ENCODE measurements around the gene GNAI3. TPM values are rescaled to one million over a fixed set of nuclear protein-coding genes. Genes with fewer than 3 reads are reported as not detected.

The GNAI3 gene
- total RNA-seq, 1 donor from 2014 or later = 6.6 TPM

DNA sequence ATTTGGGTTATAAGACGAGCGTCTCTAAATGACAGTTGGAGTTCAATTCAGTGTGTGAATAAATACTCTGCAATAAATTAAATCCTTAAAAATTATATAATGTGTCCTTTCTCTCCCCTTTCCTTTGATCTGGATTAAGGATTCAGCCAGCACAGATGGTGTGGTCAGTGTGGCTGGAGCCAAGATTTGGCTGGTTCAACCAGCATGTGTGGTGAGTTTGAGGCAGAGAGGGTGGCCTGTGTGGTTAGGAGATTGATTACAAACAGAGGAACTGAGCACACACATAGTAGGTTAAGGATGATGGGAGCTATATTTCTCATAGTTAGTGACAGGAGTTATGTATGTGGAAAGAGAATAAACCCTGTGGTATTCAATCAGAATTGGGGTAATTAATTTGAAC is 24.7 kb upstream of the GNAI3 start:
- peak; percentile 87 for DNase-seq (ENCODE audit: low read depth)

- no peak for DNase-seq (ENCODE audit: low read depth)
Observed at GRCh38 chr1:109527098-109527811, 21.2 kb upstream of the GNAI3 start.

DNA sequence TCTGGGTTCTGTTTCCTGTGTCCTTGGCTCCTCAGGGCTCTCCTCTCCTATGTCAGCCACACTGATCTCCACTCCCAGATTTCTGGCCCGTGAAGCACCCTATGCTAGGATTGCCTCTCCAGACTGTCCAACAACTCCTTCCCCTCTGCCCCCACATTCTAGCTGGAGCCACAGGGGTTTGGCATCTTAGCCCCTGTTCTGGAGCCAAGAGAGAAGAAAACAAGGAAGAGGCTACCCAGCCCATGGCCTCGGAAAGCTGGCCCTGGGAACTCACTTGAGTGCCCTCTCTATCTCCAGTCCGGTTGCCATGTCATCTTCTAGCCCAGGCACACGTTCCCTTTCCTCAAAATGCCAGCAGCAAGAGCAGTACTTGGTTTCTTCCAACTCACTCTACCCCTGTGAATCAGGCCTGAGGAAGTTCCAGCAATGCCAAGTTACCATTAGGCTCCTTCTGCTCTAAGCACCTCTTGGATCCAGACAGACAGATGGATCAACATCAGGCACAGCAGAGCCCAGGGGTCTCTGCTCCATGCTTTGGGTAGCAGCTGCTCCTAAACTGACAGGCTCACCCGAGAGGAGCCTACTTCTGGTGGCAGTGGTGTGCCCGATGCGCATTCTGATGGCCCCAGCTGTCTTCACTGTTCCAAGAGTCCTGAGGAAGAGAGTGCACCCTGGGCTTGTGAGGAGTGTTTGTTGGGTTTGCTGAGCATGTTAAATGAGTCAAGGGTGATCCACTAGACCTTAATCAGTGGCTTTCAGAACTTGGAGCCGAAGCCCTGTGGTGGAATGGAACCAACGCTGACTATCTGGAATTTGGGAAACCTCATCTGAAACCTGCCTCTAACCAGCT is 20.3 kb upstream of the GNAI3 start:
- peak; percentile 77 for DNase-seq (ENCODE audit: low read depth)

GRCh38 chr1:109528712-109529111 is 19.7 kb upstream of the GNAI3 start:
- no peak for DNase-seq (ENCODE audit: low read depth)

GRCh38 chr1:109529881-109530456 is 18.4 kb upstream of the GNAI3 start:
- DNase-seq (ENCODE audit: low read depth) = peak; percentile 86

DNA sequence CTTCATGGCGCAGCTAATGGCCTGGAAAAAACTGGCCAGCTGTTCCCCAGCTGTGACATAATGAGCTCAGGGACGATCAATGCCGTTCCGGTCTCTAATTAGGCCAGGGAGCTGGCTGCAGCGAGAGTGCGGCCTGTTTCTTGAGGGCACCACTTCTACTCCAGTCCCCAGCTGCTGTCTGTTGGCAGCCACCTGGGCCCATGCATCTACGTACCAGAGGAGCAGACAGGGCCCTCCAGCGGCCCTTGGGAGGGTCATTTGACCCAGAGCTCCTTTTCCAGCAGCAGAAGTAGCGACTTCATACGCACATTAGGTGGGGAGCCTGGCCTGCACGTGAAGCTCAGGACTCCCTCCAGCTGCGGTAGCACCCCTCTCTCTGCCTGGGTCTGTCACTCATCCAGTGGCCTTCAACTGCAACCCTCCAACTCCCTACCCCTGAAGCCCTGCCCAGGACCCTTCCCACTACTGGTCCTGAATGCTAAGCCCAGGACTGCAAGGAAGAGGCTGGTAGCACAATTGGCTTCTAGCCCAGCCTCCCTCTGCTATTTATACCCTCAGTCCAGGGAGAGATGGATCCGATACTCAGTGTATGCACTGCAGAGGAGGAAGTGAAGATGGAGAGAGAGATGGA is 17.8 kb upstream of the GNAI3 start:
- DNase-seq (ENCODE audit: low read depth) = peak; percentile 50

GRCh38 chr1:109531380-109531779 is 17.0 kb upstream of the GNAI3 start:
- DNase-seq (ENCODE audit: low read depth) = no peak

DNA sequence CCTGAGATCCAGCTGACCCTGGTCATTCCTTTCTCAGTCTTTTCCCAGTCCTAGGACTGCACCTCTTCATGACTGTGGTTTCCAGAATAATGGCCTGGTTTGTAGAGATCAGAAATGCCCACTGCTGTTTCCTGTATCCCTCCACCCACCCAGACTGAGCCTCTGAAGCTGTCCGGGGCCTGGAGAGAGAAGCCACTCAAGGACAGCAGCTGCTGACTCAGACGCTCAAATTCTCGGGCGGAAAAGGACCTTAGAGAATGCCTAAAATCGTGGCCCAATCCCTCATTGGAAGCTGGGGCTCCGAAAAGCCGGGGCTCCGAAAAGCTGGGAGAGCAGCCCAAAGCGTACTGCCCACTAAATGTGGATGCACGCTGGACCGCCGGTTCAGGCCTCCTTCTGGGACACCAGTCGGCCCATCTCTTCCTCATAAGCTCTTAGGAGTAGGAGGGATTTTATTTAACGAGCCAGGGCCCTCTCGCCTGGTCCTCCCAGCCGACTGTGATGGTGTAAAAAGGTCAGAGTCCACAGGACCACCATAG is 16.5 kb upstream of the GNAI3 start:
- DNase-seq (ENCODE audit: low read depth) = no peak

- peak; percentile 85 for DNase-seq (ENCODE audit: low read depth)
Observed at GRCh38 chr1:109532365-109533136, 15.9 kb upstream of the GNAI3 start.

DNA sequence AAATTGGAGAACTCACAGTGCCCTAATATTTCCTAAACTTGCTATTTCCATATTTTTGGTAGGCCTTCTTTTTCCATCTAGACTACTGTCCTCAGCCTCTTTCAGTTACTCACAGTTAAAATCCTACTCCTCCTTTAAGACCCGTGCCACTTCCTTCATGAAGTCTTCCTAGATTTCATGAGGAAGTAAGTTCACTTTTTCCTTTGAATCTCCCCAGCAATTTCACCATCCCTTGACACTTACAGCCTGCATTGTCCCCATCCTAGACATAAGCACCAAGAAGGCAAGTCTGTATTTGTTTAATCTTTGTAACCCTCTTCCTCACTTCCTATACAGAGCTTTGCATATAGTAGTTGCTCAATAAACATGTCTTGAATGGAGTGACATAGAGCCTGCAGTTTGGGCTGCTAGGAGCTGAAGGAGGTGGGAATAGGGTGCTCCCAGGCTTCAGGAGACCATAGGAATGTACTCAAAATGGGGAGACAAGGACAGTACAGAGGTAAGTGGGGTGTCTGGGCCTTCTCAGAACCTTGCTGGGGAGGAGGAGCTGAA is 14.0 kb upstream of the GNAI3 start:
- DNase-seq (ENCODE audit: low read depth) = no peak

GRCh38 chr1:109535481-109535880 is 12.9 kb upstream of the GNAI3 start:
- peak; percentile 65 for DNase-seq (ENCODE audit: low read depth)

- peak; percentile 96 for DNase-seq (ENCODE audit: low read depth)
Observed at GRCh38 chr1:109535971-109536491, 12.4 kb upstream of the GNAI3 start.

DNA sequence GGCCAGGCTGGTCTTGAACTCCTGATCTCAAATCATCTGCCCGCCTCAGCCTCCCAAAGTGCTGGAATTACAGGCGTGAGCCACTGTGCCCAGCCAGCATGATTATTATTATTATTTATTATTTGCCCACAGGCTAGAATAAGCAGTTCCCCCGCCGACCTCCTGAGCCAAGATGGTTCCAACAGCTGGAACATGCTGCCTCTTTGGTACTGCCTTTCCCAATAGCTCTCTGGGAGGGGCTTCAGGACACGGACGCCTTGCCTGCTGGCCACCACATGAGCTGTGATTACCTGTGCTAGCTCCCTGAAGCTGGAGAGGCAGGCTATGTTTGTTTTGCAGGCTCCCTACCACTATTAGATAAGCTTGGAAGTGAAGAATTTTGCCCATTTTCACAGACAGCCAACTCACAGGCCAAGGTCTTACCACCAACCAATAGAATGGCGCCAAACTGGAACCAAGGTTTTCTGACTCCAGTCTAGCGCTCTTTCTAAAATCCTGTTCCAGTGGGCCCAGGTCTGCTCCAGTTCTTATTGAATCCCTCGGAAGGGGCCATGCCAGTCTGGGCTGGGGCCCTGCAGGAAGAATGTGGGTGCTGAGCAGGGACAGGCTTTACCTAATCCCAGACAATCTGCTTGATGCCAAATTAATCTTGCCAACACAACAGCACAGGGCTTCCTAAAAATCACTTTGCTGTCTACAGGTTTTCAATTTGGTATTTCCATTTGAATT is 10.8 kb upstream of the GNAI3 start:
- no peak for DNase-seq (ENCODE audit: low read depth)

GRCh38 chr1:109538827-109539555 is 9.4 kb upstream of the GNAI3 start:
- no peak for DNase-seq (ENCODE audit: low read depth)

DNA sequence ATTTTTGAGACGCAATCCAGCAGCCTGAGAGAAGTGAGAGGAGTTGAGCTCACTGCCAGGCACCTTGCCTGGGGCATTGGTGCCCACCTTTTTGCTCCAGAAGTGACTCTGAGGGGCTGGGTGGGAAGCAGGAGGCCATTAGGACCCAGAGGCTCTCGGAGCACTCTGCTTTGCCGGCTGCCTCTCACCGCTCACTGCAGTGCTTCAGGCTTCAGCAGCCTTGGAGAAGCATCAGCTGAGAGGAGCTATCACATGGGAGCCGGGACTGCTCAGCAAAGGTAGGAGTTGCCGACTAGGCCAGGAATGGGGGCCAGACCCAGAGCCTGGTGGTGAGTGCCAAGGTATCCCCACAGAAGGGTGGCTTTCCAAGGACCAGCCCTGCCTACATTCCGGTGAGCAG is 8.7 kb upstream of the GNAI3 start, which contains the start of gene GPR61:
GPR61 (plus strand) TSS at position 197 of the 400 bp plus-strand sequence. CDS start 3,151 bp downstream, outside the sequence.
- DNase-seq (ENCODE audit: low read depth) = no peak

GRCh38 chr1:109541102-109541501 is 7.3 kb upstream of the GNAI3 start:
- DNase-seq (ENCODE audit: low read depth) = no peak

- no peak for DNase-seq (ENCODE audit: low read depth)
Observed at GRCh38 chr1:109542657-109543056, 5.8 kb upstream of the GNAI3 start.

GRCh38 chr1:109543283-109543987 is 5.0 kb upstream of the GNAI3 start:
- no peak for DNase-seq (ENCODE audit: low read depth)
